ENCODE measurements around the gene ZDBF2.
A peak's percentile ranks its signal among the peaks of the same experiment; 100 is the strongest.

DNA sequence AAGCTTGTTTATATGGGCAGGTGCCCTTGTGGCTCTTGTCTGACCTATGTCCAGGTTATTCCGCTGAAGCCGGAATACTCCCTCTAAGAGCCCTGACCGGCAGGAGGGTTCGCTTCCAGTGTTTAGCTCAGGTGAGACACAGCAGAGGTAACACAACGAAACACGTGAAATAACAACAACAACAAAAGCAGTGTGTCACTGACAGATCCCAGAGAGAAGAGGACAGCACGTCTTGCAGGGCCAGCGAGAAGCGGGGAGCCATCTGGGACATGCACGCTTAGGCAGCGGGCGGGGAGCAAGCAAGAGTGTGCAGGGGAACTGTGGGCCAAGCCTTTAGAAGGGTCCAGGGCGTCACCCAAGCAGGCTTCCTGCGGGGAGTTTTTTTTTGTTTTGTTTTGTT lies 17.1 kb upstream of the ZDBF2 start:
- TF ChIP-seq CTCF (conservative IDR thresholded peaks at IDR 0.05 in 1 of 2, IDR thresholded peaks at IDR 0.05 in 1 of 2; ENCODE audit: low read depth in 1 of 2, low read length in 2 of 2), result no peak
- peak; percentile 53 for TF ChIP-seq EZH2 (IDR thresholded peaks at IDR 0.05; ENCODE audit: low read length, missing control alignments)

Data from fibroblast of lung (primary cell).